ENCODE measurements around the gene NLRP1. TPM values are rescaled to one million over a fixed set of nuclear protein-coding genes. Genes with fewer than 3 reads are reported as not detected.

Gene NLRP1
- total and polyA plus RNA-seq, 4 donors: 1.8 to 5.4 (median 3.0) TPM

DNA sequence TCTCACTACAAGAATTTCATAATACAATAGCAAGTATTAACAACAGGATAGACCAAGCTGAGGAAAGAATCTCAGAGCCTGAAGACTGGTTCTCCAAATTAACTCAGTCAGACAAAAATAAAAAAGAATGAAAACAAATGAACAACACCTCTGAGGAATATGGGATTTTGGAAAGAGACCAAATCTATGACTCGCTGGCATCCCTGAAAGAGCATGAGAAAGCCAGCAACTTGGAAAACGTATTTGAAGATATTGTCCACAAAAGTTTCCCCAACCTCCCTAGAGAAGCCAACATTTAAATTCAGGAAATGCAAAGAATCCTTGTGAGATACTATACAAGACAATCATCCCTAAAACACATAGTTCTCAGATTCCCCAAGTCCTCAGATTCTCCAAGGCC, 20.9 kb downstream of the NLRP1 start:
- no peaks in the 10 kb centered on the region for H3K9me3 ChIP-seq (ENCODE audit: control insufficient read depth in 4 of 4, low read length in 3 of 4)
- no peaks in the 10 kb centered on the region for H3K27me3 ChIP-seq (ENCODE audit: control insufficient read depth in 4 of 4, insufficient read depth in 4 of 4, low read length in 3 of 4)
- no peak overlapping the region for H3K4me3 ChIP-seq (ENCODE audit: low read depth in 1 of 3, low read length in 3 of 3)
- H3K27ac ChIP-seq (ENCODE audit: low read depth in 1 of 2, low read length in 2 of 2): no peak overlapping the region
- TF ChIP-seq EGR1 (IDR thresholded peaks at IDR 0.05; ENCODE audit: low read depth in 2 of 2): no peak
- no peak for TF ChIP-seq NR2F2 (IDR thresholded peaks at IDR 0.05)
- TF ChIP-seq FOXA2 (IDR thresholded peaks at IDR 0.05): no peak
- no peak for TF ChIP-seq HNF4G (IDR thresholded peaks at IDR 0.05)
- no peak for TF ChIP-seq RAD21 (IDR thresholded peaks at IDR 0.05)
- TF ChIP-seq, protein P1, sequence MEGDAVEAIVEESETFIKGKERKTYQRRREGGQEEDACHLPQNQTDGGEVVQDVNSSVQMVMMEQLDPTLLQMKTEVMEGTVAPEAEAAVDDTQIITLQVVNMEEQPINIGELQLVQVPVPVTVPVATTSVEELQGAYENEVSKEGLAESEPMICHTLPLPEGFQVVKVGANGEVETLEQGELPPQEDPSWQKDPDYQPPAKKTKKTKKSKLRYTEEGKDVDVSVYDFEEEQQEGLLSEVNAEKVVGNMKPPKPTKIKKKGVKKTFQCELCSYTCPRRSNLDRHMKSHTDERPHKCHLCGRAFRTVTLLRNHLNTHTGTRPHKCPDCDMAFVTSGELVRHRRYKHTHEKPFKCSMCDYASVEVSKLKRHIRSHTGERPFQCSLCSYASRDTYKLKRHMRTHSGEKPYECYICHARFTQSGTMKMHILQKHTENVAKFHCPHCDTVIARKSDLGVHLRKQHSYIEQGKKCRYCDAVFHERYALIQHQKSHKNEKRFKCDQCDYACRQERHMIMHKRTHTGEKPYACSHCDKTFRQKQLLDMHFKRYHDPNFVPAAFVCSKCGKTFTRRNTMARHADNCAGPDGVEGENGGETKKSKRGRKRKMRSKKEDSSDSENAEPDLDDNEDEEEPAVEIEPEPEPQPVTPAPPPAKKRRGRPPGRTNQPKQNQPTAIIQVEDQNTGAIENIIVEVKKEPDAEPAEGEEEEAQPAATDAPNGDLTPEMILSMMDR (IDR thresholded peaks at IDR 0.05; ENCODE audit: low read depth, low read length, missing input control): no peak
- TF ChIP-seq RXRA (IDR thresholded peaks at IDR 0.05): no peak
- no peak for TF ChIP-seq GABPA (IDR thresholded peaks at IDR 0.05 in 1 of 2, conservative IDR thresholded peaks at IDR 0.05 in 1 of 2)
- TF ChIP-seq FOXA1 (IDR thresholded peaks at IDR 0.05): no peak
- no peak for TF ChIP-seq YY1 (IDR thresholded peaks at IDR 0.05)
- no peak for TF ChIP-seq HNF4A (conservative IDR thresholded peaks at IDR 0.05)
- TF ChIP-seq, protein P2, sequence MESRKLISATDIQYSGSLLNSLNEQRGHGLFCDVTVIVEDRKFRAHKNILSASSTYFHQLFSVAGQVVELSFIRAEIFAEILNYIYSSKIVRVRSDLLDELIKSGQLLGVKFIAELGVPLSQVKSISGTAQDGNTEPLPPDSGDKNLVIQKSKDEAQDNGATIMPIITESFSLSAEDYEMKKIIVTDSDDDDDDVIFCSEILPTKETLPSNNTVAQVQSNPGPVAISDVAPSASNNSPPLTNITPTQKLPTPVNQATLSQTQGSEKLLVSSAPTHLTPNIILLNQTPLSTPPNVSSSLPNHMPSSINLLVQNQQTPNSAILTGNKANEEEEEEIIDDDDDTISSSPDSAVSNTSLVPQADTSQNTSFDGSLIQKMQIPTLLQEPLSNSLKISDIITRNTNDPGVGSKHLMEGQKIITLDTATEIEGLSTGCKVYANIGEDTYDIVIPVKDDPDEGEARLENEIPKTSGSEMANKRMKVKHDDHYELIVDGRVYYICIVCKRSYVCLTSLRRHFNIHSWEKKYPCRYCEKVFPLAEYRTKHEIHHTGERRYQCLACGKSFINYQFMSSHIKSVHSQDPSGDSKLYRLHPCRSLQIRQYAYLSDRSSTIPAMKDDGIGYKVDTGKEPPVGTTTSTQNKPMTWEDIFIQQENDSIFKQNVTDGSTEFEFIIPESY (IDR thresholded peaks at IDR 0.05): no peak
- TF ChIP-seq SP1 (IDR thresholded peaks at IDR 0.05): no peak
- TF ChIP-seq, protein P3, sequence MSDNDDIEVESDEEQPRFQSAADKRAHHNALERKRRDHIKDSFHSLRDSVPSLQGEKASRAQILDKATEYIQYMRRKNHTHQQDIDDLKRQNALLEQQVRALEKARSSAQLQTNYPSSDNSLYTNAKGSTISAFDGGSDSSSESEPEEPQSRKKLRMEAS (IDR thresholded peaks at IDR 0.05): no peak
- TF ChIP-seq, protein P4, sequence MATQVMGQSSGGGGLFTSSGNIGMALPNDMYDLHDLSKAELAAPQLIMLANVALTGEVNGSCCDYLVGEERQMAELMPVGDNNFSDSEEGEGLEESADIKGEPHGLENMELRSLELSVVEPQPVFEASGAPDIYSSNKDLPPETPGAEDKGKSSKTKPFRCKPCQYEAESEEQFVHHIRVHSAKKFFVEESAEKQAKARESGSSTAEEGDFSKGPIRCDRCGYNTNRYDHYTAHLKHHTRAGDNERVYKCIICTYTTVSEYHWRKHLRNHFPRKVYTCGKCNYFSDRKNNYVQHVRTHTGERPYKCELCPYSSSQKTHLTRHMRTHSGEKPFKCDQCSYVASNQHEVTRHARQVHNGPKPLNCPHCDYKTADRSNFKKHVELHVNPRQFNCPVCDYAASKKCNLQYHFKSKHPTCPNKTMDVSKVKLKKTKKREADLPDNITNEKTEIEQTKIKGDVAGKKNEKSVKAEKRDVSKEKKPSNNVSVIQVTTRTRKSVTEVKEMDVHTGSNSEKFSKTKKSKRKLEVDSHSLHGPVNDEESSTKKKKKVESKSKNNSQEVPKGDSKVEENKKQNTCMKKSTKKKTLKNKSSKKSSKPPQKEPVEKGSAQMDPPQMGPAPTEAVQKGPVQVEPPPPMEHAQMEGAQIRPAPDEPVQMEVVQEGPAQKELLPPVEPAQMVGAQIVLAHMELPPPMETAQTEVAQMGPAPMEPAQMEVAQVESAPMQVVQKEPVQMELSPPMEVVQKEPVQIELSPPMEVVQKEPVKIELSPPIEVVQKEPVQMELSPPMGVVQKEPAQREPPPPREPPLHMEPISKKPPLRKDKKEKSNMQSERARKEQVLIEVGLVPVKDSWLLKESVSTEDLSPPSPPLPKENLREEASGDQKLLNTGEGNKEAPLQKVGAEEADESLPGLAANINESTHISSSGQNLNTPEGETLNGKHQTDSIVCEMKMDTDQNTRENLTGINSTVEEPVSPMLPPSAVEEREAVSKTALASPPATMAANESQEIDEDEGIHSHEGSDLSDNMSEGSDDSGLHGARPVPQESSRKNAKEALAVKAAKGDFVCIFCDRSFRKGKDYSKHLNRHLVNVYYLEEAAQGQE (IDR thresholded peaks at IDR 0.05): no peak
- TF ChIP-seq, protein P5, sequence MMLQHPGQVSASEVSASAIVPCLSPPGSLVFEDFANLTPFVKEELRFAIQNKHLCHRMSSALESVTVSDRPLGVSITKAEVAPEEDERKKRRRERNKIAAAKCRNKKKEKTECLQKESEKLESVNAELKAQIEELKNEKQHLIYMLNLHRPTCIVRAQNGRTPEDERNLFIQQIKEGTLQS (IDR thresholded peaks at IDR 0.05): no peak
- TF ChIP-seq TAF1 (conservative IDR thresholded peaks at IDR 0.05): no peak
- H3K4me1 ChIP-seq (ENCODE audit: control insufficient read depth in 4 of 4, insufficient read depth in 4 of 4, low read length in 3 of 4): no peaks in the 10 kb centered on the region
- no peak overlapping the region for H3K9ac ChIP-seq (ENCODE audit: low read depth in 1 of 2, low read length in 2 of 2)
- no peak for DNase-seq (ENCODE audit: low spot score)
- WGBS: 77% methylated on average over 2 of the region's 2 CpGs
- no peaks in the 10 kb centered on the region for H3K36me3 ChIP-seq (ENCODE audit: control insufficient read depth in 4 of 4, insufficient read depth in 3 of 4, low read depth in 1 of 4, low read length in 3 of 4)

All from liver (tissue), 9 donors.